HG03520 (cell line): Measurements from ENCODE around the gene B3GNT8.
"Not testable (repeated sequence)": the region's sequence is repeated elsewhere in the genome, so short reads cannot be mapped to it uniquely, and the experiment has no call there.

Experiments
- ATAC-seq: cut with Tn5 transposase; IDR thresholded peaks from one replicate; pipeline ENCODE4 v1.9.1; 2021; ENCODE audit warnings: mild to moderate bottlenecking, moderate library complexity; ENCODE audit not compliant: unreplicated experiment

Gene B3GNT8, protein sequence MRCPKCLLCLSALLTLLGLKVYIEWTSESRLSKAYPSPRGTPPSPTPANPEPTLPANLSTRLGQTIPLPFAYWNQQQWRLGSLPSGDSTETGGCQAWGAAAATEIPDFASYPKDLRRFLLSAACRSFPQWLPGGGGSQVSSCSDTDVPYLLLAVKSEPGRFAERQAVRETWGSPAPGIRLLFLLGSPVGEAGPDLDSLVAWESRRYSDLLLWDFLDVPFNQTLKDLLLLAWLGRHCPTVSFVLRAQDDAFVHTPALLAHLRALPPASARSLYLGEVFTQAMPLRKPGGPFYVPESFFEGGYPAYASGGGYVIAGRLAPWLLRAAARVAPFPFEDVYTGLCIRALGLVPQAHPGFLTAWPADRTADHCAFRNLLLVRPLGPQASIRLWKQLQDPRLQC

GRCh38 chr19:41426952-41427646 is at the start of gene B3GNT8:
Gene B3GNT8, minus strand, starts transcription at chr19:41427374. Its CDS starts 596 bp downstream, at chr19:41426778.
- ATAC-seq = no peak

- no peak for ATAC-seq
Observed at GRCh38 chr19:41476583-41476982, 49.4 kb upstream of the B3GNT8 start.

GRCh38 chr19:41463257-41464256 is 36.4 kb upstream of the B3GNT8 start:
- not testable (repeated sequence) for ATAC-seq

DNA sequence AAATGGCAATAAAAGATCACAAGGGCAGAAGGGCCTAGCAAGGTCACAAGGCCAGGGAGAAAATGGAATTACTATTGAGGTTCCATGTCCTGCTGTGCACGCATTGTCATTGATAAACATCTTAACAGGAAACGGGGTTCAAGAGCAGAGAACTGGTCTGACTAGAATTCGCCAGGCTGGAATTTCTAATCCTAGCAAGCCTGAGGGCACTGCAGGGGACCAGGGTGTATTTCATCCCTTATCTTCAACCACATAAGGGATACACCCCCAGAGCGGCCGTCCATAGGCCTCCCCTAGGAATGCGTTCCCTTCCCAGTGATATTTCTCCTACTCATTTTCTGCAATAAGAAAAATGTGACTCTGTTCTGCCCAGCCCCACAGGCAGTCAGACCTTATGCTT is 35.3 kb upstream of the B3GNT8 start:
- ATAC-seq = no peak

- ATAC-seq = peak; percentile 58
Observed at GRCh38 chr19:41457241-41457640, 30.1 kb upstream of the B3GNT8 start.

DNA sequence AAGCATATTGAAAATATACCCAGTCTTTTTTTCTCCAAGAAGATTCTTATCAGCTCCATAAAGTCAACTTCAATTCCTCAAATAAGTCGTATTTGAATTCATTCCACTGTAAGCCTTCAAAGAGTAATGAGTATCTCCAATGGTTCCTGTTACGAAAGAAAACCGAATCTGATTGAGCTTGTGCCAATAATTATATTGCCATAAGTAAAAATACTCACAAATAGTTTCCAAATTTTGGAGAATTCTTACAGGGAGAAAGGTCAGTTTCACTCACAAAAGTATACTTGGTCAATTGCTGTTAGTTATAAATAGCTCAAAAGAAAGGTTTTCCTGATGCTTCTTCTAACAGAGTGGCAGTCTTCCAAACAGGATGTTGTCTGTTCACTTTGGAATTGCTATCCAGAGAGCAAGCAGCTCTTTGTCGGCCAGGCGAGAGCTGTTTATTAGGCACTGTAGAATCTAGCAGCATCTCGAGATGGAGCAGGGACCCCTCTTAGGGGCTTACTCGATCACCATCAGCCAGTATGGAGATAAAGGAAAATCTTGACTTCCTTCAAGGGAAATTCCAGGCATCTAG is 29.3 kb upstream of the B3GNT8 start:
- ATAC-seq = no peak

GRCh38 chr19:41455936-41456335 is 28.8 kb upstream of the B3GNT8 start:
- no peak for ATAC-seq

DNA sequence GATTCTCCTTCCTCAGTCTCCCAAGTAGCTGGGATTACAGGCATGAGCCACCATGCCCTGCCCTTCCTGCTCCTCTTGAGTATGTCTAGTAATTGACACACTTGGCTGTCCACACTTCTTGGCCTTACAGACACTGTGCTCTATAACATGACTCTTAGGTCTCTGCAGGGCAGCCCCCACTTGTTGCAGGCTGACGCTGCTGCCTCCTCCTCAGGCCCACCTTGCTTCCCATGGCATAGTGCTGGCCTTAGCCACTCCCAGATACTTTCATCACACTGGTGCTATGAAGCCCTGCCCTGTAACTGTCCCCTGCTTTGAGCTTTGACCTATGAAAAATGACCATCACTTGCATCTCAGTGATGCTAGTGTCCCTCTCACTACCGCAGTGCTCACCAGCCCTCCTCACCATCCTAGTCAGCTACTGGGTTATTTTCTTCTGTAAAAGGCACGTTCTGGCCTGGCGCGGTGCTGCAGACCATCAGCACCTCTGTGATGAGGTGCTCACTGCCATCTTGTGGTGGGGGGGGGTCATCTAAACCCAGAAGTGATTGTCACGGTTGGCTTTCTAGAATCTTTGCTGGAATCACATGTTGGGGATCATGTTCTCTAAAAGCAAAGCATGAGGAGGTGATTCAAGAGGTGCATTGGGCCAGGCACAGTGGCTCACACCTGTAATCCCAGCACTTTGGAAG is 25.6 kb upstream of the B3GNT8 start:
- ATAC-seq = no peak

DNA sequence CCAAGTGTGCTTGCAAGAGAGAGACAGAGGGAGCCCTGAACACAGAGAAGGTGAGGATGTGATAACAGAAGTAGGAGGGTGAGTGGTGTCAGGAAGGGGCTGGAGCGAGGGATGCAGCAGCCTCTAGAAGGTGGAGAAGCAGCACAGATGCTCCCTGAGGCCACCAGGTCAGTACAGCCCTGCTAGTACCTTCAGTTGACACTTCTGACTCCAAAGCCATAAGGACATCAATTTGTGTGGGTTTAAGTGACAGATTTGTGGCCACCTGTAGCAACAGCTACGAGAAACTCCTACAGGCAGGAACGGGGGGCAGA is 22.6 kb upstream of the B3GNT8 start:
- ATAC-seq = no peak

DNA sequence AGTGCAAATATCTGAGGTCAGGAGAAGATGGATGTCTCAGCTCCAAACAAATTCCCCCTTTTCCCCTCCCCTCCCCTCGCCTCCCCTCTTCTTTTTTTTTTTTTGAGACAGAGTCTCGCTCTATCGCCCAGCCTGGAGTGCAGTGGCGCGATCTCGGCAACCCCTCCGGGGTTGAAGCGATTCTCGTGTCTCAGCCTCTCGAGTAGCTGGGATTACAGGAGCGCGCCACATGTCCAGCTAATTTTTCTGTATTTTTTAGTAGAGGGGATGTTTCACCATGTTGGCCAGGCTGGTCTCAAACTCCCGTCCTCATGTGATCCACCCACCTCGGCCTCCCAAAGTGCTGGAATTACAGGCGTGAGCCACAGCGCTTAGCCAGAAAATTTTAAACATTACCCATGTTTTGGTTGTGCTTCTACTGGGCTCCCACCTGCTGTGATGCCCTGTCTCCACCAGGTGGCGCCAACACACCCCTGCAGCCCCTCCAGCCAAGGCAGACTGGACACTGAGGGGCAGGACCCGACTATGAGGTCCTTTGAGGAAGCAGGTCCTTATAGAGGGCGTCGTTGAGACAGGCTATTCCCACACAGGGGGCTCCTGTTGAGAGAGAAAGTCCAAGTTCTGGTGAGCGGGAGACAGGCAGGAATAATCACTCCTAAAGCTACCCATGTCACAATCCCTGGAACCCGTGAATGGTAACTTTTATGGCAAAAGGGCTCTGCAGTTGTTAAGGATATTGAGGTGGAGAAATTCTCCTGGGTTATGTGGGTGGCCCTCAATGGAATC is 22.1 kb upstream of the B3GNT8 start:
- no peak for ATAC-seq

DNA sequence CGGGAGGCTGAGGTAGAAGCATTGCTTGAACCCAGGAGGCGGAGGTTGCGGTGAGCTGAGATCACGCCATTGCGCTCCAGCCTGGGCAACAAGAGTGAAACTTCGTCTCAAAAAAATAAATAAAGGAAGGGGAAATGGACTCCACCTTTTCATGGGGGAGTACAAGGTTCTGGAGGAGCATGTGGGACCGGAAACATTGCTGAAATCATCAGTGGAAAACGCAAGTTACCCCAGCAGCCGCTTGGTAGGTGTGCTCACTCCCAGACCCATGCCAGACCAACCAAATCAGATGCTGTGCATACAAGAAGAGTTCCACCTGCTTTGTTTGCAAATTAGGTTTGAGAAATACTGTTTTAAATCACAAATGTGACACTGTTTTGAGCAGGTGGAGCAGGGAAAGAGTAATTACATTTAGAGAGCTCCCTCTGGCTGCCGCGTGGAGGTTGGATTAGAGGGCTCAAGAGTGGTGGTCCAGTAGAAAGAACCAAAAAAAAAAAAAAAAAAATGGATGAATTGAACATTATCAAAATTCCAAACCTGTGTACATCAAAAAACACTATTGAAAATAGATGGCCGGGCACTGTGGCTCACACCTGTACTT is 20.7 kb upstream of the B3GNT8 start:
- no peak for ATAC-seq

DNA sequence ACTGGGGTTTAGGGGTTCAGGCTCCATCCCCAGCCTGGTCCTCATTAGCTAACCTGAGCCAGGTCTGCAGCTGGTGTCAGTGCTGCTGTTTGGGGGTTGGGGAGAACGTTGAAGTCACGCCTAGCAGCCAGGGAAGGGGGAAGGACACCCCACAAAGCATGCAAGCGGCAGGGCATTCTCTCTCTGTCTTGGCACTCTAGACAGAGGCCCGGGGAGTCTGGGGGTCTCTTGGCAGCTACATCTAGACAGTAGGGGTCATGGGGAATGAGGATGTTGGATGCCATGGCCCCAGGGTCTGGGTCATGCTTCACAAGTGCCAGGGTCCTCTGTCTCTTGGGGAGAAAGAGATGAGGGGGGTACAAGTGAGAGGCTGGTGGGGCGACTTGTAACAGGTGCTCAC is 18.4 kb upstream of the B3GNT8 start:
- ATAC-seq = no peak

- ATAC-seq = no peak
Observed at GRCh38 chr19:41443813-41444455, 16.8 kb upstream of the B3GNT8 start.

GRCh38 chr19:41442473-41443355 is 15.5 kb upstream of the B3GNT8 start, which contains the start of gene ERICH4:
Gene ERICH4, plus strand, starts transcription at chr19:41443156. Its CDS starts 14 bp downstream, at chr19:41443170.
- ATAC-seq = no peak

GRCh38 chr19:41441321-41441945 is 14.3 kb upstream of the B3GNT8 start:
- no peak for ATAC-seq

DNA sequence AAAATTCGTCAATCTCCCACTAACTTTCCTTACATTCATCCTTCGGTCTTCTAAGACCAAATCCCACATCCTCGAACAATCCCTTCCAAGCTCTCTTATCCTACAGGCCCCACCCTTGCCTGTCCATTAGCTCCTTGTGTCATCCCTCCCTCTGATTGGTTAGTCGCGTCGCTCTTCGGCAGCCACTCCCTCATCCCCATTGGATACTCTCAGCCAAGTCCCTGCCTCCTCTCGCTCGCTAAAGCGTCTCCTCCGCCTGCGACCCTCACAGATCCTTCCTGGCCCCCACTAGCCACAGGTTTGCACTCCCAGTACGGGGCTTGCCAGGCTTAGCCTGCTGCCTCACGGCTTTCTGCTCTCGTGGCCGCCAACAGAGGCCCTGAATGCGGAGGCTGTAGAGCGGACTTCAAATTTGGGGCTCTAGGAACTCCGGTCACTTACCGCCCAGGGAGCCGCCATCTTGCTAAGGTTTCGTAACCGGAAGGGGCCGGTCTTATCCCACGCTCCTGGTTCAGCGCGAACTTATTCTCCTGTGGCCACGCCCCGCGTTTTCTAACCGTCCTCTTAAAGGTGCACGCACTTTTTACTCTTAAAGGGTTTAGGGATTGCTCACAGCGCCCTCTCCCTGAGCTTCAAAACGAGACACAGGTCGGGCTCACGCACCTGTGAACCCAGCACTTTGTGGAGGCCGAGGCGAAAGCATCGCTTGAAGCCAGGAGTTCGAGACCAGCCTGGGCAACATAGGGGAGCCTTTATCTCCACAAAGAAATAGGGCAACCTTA is 12.5 kb upstream of the B3GNT8 start, which contains the start of gene DMAC2:
Gene DMAC2 (minus strand): TSS at position 472 of the 782 bp plus-strand sequence. CDS start 13 bp downstream, at position 459.
- ATAC-seq = peak; percentile 79
